ENCODE data around the gene STMN3.
"Not testable (repeated sequence)": the region's sequence is repeated elsewhere in the genome, so short reads cannot be mapped to it uniquely, and the experiment has no call there.

The STMN3 gene

DNA sequence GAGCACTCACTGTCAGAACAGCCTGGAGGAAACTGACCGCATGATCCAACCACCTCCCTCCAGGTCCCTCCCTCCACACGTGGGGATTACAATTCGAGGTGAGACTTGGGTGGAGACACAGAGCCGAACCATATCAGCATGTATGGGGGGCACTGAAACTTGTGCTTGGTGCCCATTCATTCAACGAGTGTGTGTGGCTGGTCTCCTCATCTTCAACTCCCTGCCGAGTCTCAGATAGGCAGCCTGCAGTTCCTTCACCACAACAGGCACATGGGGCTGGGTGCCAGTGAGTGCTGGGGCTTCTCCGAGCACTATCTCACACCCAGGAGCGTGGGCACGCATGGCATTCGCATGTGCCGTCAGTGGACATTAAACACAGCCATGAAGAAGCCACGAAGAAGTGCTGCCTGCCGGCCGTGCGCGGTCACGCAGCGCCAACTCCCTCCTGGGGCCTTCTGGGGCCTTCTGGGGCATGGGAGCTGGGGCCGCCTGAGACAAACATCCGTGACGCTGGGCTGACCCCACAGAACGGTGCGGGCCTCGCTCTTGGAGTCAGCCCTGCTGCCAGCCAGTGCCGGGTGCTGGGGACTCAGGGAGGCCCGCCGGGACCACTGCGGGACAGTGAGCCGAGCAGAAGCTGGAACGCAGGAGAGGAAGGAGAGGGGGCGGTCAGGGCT lies 4.2 kb upstream of the STMN3 start:
- peak; percentile 70 for DNase-seq (ENCODE audit: low spot score)

- DNase-seq (ENCODE audit: low spot score), result no peak
Measured at GRCh38 chr20:63656451-63656850, 3.2 kb upstream of the STMN3 start.

DNA sequence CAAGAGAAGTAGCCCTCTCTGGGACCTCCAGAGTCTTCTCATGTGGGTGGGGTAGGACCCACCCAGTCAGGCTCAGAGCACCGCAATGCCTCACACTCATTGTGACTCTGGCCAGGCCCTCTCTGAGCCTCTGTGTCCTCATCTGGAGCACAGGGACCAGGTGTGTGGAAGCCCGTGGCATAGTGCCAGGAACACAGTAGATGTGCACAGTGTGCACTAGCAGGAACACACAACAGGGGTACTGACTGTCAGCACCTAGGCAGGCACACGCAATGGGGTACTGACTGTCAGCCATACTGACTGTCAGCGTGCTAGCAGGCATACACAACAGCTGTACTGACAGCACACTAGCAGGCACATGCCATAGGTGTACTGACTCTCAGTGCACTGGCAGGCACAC lies 2.0 kb upstream of the STMN3 start:
- DNase-seq (ENCODE audit: low spot score), result no peak

DNA sequence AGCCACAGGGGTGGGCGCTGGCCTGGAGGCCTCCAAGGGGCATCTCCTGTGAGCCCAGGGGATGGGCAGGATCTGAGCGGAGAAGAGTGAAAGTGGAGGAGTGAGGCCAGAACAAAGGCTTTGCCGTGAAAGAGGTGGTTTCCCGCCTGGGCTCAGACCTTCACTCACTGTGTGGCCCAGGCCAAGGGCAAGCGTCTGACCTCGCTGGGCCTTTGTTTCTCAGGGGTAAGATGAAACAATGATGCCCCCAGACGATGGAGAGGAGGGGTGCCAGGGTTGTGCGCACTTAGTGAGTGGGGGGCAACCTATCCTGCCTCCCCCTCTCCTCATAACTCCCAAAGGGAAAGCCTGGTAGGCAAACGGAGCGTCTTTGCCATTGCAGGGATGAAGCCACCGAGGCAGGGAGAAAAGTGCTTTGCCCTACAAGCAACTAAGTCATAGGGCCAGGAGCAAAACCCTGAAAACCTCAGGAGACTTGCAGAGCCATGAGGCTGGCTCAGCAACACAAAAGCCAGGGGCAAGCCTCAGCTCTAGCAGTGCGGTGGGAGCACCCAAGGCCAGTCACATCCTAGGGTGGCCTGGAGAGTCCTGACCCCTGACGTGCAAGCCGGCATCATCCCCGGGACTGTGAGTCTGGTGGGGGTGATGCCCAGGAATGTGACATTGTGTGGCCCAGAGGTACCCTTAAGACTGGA lies 897 bp upstream of the STMN3 start:
- no peak for DNase-seq (ENCODE audit: low spot score)

DNA sequence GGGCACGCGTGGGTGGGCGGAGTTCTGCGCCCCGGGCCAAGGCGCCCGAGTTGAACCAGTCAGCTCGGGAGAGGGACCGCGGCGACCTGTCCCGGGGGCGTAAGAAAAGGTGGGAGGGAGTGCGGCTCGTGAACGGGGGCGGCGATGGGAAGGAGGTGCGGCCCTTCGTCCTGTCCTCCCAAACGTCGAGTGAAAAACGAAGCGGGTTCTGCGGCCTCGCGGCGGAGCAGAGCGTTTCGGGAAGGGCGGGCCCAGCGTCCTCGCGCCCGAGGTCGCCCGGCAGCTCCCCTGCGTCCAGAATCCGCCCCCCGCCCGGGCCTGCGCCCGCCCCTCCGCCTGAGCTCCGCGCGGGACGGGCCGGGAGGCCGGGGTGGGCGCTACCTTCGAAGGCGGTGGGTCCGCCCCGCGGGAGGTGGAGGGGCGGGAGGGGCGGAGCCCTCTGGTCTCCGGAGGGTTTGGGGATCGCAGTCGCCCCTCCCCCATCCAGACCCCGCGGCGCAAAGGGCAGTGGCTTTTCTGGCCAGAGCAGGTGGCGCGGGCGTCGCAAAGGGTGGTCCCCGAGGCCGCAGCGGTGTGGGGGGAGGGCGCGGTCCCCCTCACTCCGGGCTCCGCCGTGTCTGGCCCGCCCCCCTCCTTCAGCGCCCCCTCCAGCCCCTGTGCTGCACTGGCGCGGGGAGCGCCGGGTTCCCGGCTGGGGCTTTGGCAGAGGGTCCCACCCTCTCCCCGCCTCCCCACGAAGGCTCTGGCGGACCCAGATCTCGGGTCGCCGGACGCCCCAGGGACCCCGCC lies 838 bp downstream of the STMN3 start:
- DNase-seq (ENCODE audit: low spot score), result peak; percentile 75

DNA sequence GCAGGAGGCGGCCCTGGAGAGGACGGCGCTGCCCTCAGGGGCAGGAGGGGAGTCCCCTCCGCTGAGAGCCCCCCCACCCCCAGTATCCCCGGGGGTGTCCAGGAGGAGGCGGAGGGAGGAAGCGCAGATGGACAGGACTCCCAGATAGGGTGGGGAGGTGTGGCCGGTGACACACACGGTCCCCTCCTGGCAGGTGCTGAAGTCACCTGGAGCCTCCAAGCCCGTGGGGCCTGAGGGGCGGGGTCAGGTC lies 1.4 kb downstream of the STMN3 start:
- DNase-seq (ENCODE audit: low spot score), result peak; percentile 59

GRCh38 chr20:63650486-63650885 lies 2.7 kb downstream of the STMN3 start:
- not testable (repeated sequence) for DNase-seq (ENCODE audit: low spot score)

GRCh38 chr20:63648895-63649589 lies 4.2 kb downstream of the STMN3 start:
- DNase-seq (ENCODE audit: low spot score), result no peak

- DNase-seq (ENCODE audit: low spot score), result no peak
Measured at GRCh38 chr20:63648190-63648589, 5.0 kb downstream of the STMN3 start.

GRCh38 chr20:63645218-63645617 lies 8.0 kb downstream of the STMN3 start:
- DNase-seq (ENCODE audit: low spot score), result no peak

DNA sequence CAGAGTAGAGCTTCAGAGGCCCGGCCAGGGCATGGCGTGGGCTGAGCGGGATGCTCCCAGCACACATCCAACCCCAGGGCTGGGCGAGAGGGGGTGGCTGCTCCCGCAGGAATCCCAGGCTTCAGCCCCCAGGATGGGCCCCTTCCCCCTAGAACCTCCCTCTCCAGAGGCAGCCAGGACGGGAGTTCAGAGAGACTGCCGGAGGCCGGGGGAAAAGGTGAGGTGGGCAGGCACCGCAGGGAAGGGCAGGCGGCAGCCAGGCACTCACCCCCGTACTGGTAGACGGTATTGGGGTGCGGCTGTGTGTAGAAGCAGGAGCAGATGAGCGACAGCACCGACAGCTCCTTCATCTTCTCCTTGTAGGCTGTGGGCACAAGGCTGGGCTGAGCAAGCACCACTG lies 9.3 kb downstream of the STMN3 start:
- no peak for DNase-seq (ENCODE audit: low spot score)

DNA sequence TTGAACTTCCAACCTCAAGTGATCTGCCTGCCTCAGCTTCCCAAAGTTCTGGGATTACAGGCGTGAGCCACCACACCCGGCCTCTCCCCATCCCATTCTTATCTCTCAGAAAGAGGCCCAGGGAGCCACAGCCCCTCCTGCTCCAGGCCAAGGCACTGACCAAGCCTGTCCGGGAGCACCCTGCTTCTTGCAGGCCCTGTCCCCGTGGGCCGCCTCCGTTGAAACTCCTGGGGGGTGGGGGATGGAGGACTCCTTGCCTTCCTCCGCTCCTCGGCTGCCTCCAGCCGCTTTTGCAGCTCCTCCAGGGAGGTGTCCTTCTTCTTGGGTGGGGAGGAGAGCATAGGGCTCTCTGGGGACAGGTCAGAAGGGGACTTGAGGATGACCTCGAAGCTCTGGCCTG lies 9.7 kb downstream of the STMN3 start:
- DNase-seq (ENCODE audit: low spot score), result no peak

- DNase-seq (ENCODE audit: low spot score), result no peak
Measured at GRCh38 chr20:63642527-63643247, 10.5 kb downstream of the STMN3 start.

DNA sequence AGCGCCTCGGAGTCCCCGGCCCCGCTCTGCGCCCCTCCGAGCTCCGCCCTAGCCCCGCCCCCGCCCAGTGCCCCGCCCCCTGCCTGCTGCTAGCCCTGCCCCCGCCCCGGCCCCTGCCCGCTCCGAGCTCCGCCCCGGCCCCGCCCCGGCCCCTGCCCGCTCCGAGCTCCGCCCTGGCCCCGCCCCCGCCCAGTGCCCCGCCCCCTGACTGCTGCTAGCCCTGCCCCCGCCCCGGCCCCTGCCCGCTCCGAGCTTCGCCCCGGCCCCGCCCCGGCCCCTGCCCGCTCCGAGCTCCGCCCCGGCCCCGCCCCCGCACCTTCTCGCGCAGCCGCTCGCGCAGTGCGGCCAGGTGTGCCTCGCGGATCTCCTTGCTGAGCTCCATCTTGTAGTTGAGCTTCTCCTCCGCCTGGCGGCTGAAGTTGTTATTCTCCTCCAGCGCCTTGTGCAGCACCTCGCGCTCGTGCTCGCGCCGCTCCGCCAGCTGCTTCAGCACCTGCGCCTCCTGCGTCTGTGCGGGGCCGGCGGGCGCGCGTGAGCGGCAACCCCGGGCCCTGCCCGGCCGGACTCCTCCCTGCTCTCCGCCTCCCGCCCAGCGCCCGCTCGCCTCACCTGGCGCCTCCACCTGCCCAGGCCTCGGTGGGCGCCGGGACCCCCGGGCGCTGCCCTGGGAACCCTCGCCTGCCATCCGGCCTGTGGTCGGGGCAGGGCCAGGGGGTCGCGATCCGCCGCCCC lies 11.3 kb downstream of the STMN3 start:
- peak; percentile 90 for DNase-seq (ENCODE audit: low spot score)

DNA sequence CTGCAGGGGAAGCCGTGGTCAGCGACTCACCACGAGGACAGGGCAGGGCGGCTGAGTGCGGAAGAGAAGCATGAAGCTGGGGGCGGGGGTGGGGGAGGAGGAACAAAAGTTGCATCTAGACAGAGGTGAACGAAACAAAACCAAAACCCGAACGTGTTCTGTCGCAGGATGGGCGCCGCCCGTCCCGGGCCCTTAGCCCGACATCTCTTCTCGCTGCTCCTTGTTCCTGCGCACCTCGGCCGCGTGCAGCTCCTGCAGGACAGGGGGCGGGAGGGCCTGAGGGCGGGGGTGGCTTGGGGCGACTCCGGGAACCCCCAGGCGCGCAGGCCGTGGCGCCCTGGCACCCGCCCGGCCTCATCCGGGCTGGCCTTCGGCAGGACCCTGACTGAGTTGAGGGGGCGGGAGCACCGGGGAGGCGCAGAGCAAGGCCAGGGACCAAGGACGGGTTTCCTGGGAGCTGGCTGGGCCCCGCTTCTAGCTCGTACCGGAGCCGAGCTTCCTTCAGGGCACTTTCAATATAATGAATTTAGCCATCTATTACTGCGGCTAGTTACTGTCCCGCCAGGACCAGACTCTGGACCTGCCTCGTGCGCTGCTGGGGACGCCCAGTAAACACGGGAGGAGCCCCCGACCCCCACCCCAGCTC lies 12.0 kb downstream of the STMN3 start:
- DNase-seq (ENCODE audit: low spot score), result no peak

- not testable (repeated sequence) for DNase-seq (ENCODE audit: low spot score)
Measured at GRCh38 chr20:63640686-63641085, 12.5 kb downstream of the STMN3 start.

DNA sequence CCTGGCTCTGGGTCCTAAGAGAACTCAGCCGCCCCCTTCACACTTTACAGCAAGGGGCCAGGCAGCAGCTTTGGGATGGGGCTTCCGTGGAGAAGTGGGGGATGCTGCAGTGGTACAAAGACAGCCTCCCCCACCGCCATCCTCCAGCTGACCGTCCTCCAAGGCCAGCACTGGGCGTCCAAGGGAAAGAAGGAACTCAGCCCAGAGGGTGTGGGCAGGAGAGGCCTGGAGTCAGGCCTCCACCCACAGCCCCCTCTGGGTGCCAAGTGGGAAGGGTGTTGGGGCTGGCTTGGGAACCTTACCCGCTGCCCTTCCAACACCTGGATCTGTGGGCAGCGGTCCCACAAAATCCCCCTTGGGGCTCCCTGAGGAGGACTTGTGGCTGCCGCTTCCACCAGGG lies 13.1 kb downstream of the STMN3 start:
- no peak for DNase-seq (ENCODE audit: low spot score)

DNA sequence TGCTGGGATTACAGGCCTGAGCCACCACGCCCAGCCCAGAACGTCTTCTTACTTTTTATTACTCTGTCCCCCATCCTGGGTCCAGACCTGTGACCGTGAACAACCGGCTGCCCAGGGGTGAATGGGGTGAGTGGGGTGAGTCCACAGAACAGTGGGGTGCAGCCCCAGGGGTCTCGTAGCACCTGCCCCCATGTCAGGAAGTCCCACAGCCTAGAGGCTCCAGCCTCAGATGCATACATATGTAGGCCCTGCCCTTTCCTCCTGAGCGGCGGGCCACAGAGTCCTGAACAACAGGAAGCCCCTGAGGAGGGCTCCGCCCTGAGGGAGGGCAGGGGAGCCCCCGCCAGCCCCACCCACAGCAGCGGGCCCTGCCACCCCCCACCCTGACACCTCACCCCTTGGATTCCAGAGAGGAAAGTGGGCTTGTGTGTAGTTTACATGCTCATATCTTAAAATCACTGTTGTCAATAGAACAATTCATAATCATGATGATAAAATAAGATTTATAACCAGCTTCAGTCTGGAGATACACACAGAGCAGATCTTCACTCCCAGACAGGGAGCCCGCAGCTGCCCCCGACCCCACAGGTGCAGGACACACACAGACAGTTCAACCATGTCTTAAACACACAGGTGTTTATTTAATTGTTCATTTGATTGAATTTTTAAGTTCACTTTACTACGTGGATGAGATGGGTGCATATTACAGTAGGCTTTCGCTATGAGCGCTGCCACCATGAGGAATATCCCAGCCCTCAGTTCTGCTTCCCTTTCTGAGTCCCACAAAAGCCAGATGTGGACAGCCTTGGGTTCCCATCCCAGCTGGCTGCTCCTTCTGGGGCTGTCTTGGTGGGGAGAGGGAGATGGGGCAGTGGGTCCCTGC lies 13.9 kb downstream of the STMN3 start:
- no peak for DNase-seq (ENCODE audit: low spot score)

DNA sequence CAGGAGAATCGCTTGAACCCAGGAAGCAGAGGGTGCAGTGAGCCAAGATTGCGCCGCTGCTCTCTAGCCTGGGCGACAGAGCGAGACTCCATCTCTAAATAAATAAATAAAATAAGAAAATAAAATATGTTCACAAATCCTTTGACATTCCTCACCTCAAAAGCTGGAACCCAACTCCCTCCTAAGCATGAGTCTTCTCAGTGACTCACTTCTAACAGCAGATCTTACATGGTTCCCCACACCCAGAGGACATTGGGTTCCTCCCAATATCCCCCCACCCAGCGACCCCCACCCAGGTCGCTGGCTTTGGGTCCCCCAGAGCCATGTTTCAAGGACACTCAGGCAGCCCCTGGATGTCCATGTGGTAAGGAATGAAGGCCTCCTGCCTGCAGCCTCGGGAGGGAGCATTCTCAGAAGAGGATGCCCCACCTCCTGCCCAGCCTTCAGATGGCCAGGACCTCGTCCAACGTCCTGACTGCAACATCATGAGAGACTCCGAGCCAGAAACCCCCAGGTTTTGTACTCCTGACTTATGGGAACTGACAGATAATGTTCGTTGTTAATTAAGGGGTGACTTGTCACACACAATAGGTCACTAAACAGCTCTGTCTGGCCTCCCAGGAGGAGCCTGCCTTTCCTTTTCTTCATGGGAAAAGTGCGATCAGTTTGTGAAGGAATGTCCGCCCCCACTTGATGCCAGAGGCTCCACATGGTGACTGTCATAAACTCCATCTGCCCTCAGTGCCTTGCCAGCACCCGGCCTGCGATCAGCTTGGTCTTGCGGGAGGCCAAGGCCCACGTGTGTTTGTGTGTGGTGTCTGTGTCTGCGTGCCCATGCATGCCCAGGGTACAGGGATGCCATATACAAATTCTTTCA lies 16.2 kb downstream of the STMN3 start:
- no peak for DNase-seq (ENCODE audit: low spot score)

Measured in HuH-7.5 (cell line).